ENCODE results near the gene DSC3. TPM values are rescaled to one million over a fixed set of nuclear protein-coding genes. Genes with fewer than 3 reads are reported as not detected.

DSC3 gene
- total RNA-seq, 1 experiment from 2014 or later, result 7.6 TPM

- peak overlapping the region; percentile 48 to 61 for H3K4me3 ChIP-seq (replicated peaks in 1 of 2; ENCODE audit: low read depth in 1 of 2, low read length in 2 of 2)
- DNase-seq (ENCODE audit: low read depth, low spot score) (no peak), ATAC-seq (peak; percentile 58)
- peak overlapping the region; percentile 78 for H3K27ac ChIP-seq (ENCODE audit: low read depth, low read length)
- no peaks in the 10 kb centered on the region for H3K27me3 ChIP-seq (ENCODE audit: insufficient read depth, low read length)
- TF ChIP-seq EZH2 (IDR thresholded peaks at IDR 0.05) (no peak), RAD21 (IDR thresholded peaks at IDR 0.05; ENCODE audit: low read depth) (no peak), MAX (IDR thresholded peaks at IDR 0.05) (no peak), EGR1 (IDR thresholded peaks at IDR 0.05; ENCODE audit: low read depth) (no peak), POLR2AphosphoS5 (IDR thresholded peaks at IDR 0.05; ENCODE audit: low read depth, low read length) (no peak), SP1 (IDR thresholded peaks at IDR 0.05; ENCODE audit: low read depth) (no peak), CTCF (IDR thresholded peaks at IDR 0.05 in 2 of 3, conservative IDR thresholded peaks at IDR 0.05 in 1 of 3; ENCODE audit: borderline replicate concordance in 1 of 3, insufficient read depth in 1 of 3, low read depth in 2 of 3, low read length in 2 of 3) (no peak), CEBPB (IDR thresholded peaks at IDR 0.05; ENCODE audit: low read depth) (no peak), TCF7L2 (IDR thresholded peaks at IDR 0.05; ENCODE audit: borderline replicate concordance, extremely low read depth, insufficient read depth, insufficient read length) (no peak), JUND (IDR thresholded peaks at IDR 0.05) (no peak), ATF3 (IDR thresholded peaks at IDR 0.05) (no peak)
- TF ChIP-seq, protein P1, sequence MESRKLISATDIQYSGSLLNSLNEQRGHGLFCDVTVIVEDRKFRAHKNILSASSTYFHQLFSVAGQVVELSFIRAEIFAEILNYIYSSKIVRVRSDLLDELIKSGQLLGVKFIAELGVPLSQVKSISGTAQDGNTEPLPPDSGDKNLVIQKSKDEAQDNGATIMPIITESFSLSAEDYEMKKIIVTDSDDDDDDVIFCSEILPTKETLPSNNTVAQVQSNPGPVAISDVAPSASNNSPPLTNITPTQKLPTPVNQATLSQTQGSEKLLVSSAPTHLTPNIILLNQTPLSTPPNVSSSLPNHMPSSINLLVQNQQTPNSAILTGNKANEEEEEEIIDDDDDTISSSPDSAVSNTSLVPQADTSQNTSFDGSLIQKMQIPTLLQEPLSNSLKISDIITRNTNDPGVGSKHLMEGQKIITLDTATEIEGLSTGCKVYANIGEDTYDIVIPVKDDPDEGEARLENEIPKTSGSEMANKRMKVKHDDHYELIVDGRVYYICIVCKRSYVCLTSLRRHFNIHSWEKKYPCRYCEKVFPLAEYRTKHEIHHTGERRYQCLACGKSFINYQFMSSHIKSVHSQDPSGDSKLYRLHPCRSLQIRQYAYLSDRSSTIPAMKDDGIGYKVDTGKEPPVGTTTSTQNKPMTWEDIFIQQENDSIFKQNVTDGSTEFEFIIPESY (IDR thresholded peaks at IDR 0.05; ENCODE audit: extremely low read depth, insufficient replicate concordance, low read length), result no peak
- ChIA-PET RAD21 (ENCODE audit: low non-redundant PET in 1 of 2, low total read pairs in 2 of 2, uncharacterized antibody in 2 of 2, unreplicated experiment in 2 of 2) (no interaction called here), CTCF (no interaction called here), POLR2A (no interaction called here)
- H3K4me2 ChIP-seq (ENCODE audit: low read length), result peak overlapping the region; percentile 76
- H2AFZ ChIP-seq (ENCODE audit: low read depth, low read length, poor library complexity, severe bottlenecking), result no peak overlapping the region
- no peaks in the 10 kb centered on the region for H4K20me1 ChIP-seq (ENCODE audit: insufficient read depth)
- no peaks in the 10 kb centered on the region for H3K9me3 ChIP-seq (ENCODE audit: control insufficient read depth in 1 of 2, insufficient read depth in 1 of 2, low read depth in 1 of 2, low read length in 2 of 2)
- H3K36me3 ChIP-seq (ENCODE audit: control insufficient read depth in 1 of 2, insufficient read depth in 2 of 2, low read length in 2 of 2), result no peaks in the 10 kb centered on the region
- no peaks in the 10 kb centered on the region for H3K9me2 ChIP-seq (ENCODE audit: insufficient read depth)
- H3K4me1 ChIP-seq (ENCODE audit: control insufficient read depth in 1 of 2, insufficient read depth in 2 of 2, low read length in 2 of 2), result peaks cover 0 to 51% of the 10 kb centered on the region in 2 experiments; a peak in 2 of 4 replicates
- TSS peak; percentile 56 for BruUV-seq (replicated peaks)
- H3K9ac ChIP-seq (ENCODE audit: low read length), result peak overlapping the region; percentile 70
- intact Hi-C loops (cut with micrococcal nuclease), result no loop called here
- peaks cover 15% of the 10 kb centered on the region for H3K79me2 ChIP-seq (ENCODE audit: insufficient read depth, low read length)
Measured at GRCh38 chr18:31041271-31042083, 1.1 kb downstream of the DSC3 start.
